Measurements from ENCODE around the gene C6orf58.
"Not testable (repeated sequence)": the region's sequence is repeated elsewhere in the genome, so short reads cannot be mapped to it uniquely, and the experiment has no call there.

- not testable (repeated sequence) for TF ChIP-seq GATA2 (CRISPR knock-in tag; IDR thresholded peaks at IDR 0.05); CTCF (IDR thresholded peaks at IDR 0.05); USF1 (IDR thresholded peaks at IDR 0.05; ENCODE audit: borderline replicate concordance, low read depth); REST (IDR thresholded peaks at IDR 0.05; ENCODE audit: low read depth, low read length); ZBTB33 (IDR thresholded peaks at IDR 0.05; ENCODE audit: borderline replicate concordance, low read depth); POLR2AphosphoS5 (IDR thresholded peaks at IDR 0.05; ENCODE audit: low read depth, low read length); SIN3A (IDR thresholded peaks at IDR 0.05; ENCODE audit: borderline replicate concordance, low read depth, low read length); RAD21 (IDR thresholded peaks at IDR 0.05; ENCODE audit: low read length)
Observed at GRCh38 chr6:127593456-127593855, 16.5 kb downstream of the C6orf58 start.
